ENCODE data around the gene PEMT.

The PEMT gene

GRCh38 chr17:17481860-17482259, 109.6 kb downstream of the PEMT start:
- 0 out of 2 replicates have a peak, but pooled peaks cover 3% of the 10 kb centered on the region for H3K4me1 ChIP-seq (ENCODE audit: control insufficient read depth, insufficient read depth, low read length)
- CTCF ChIA-PET = interaction anchor here (0.6 to 1.9 kb wide), 3 partner anchors 15 to 127 kb away, joined by 3 to 7 read pairs (median 3); partner anchors contain the start of gene RASD1

GRCh38 chr17:17480593-17481148, 110.8 kb downstream of the PEMT start:
- peak overlapping the region; percentile 28; the same call in 1 of the 2 replicates for H3K27ac ChIP-seq (ENCODE audit: extremely low read depth, low read depth, low read length)
- no peaks in the 10 kb centered on the region for H3K9me3 ChIP-seq (ENCODE audit: control insufficient read depth, insufficient read depth, low read depth, low read length)
- TF ChIP-seq ZNF433 (tag by site-specific recombination; IDR thresholded peaks at IDR 0.05; ENCODE audit: low read depth) (no peak), ZSCAN16 (tag by site-specific recombination; IDR thresholded peaks at IDR 0.05) (no peak), ZNF169 (tag by site-specific recombination; IDR thresholded peaks at IDR 0.05) (no peak), ZNF335 (tag by site-specific recombination; conservative IDR thresholded peaks at IDR 0.05) (no peak), ZNF529 (tag by site-specific recombination; IDR thresholded peaks at IDR 0.05; ENCODE audit: insufficient replicate concordance) (no peak), ZNF366 (tag by site-specific recombination; conservative IDR thresholded peaks at IDR 0.05) (0 out of 2 replicates have a peak, but pooled peaks have one; percentile 25), SCRT2 (tag by site-specific recombination; IDR thresholded peaks at IDR 0.05) (no peak)
- peaks cover 16 to 51% of the 10 kb centered on the region in 2 experiments; a peak in 2 of 3 replicates for H3K36me3 ChIP-seq (ENCODE audit: control insufficient read depth in 2 of 2, insufficient read depth in 1 of 2, low read length in 2 of 2)
- H3K4me1 ChIP-seq (ENCODE audit: control insufficient read depth, insufficient read depth, low read length) = 0 out of 2 replicates have a peak, but pooled peaks cover 3% of the 10 kb centered on the region
- POLR2A ChIA-PET = interaction anchor here (0.9 kb wide), 1 partner anchor 16 kb away, joined by 4 read pairs; the partner anchor contains the start of gene RASD1
- CTCF ChIA-PET = interaction anchor here (1.3 to 1.9 kb wide), 2 partner anchors 16 to 133 kb away, joined by 3 to 7 read pairs; partner anchors contain the start of gene RASD1
- H3K4me3 ChIP-seq (ENCODE audit: low read depth, low read length) = no peak overlapping the region

More at GRCh38 chr17:17481860-17482259, 109.6 kb downstream of the PEMT start:
- POLR2A ChIA-PET = interaction anchor here (1.0 kb wide), 1 partner anchor 15 kb away, joined by 3 read pairs; the partner anchor contains the start of gene RASD1
- peaks cover 16 to 60% of the 10 kb centered on the region in 2 experiments; a peak in 2 of 3 replicates for H3K36me3 ChIP-seq (ENCODE audit: control insufficient read depth in 2 of 2, insufficient read depth in 1 of 2, low read length in 2 of 2)
- H3K9me3 ChIP-seq (ENCODE audit: control insufficient read depth, insufficient read depth, low read depth, low read length) = no peaks in the 10 kb centered on the region
- TF ChIP-seq ZNF518A (tag by site-specific recombination; conservative IDR thresholded peaks at IDR 0.05; ENCODE audit: low read depth) (no peak), ZNF146 (tag by site-specific recombination; IDR thresholded peaks at IDR 0.05) (0 out of 2 replicates have a peak, but pooled peaks have one; percentile 15)
- no peak overlapping the region for H3K4me3 ChIP-seq (ENCODE audit: low read depth, low read length)
- no peak overlapping the region for H3K27ac ChIP-seq (ENCODE audit: extremely low read depth, low read depth, low read length)

GRCh38 chr17:17479209-17479608, 112.3 kb downstream of the PEMT start:
- H3K36me3 ChIP-seq (ENCODE audit: control insufficient read depth in 2 of 2, insufficient read depth in 1 of 2, low read length in 2 of 2) = peaks cover 10 to 40% of the 10 kb centered on the region in 2 experiments; a peak in 2 of 3 replicates
- CTCF ChIA-PET = interaction anchor here (0.8 to 1.0 kb wide), 2 partner anchors 17 to 90 kb away, joined by 3 to 5 read pairs; partner anchors contain the start of gene RASD1
- H3K9me3 ChIP-seq (ENCODE audit: control insufficient read depth, insufficient read depth, low read depth, low read length) = no peaks in the 10 kb centered on the region
- no peak overlapping the region for H3K27ac ChIP-seq (ENCODE audit: extremely low read depth, low read depth, low read length)
- H3K4me1 ChIP-seq (ENCODE audit: control insufficient read depth, insufficient read depth, low read length) = 0 out of 2 replicates have a peak, but pooled peaks cover 3% of the 10 kb centered on the region
- H3K4me3 ChIP-seq (ENCODE audit: low read depth, low read length) = no peak overlapping the region
- POLR2A ChIA-PET = interaction anchor here (1.0 kb wide), 1 partner anchor 17 kb away, joined by 8 read pairs; the partner anchor contains the start of gene RASD1
- no peak for TF ChIP-seq ZSCAN18 (tag by site-specific recombination; IDR thresholded peaks at IDR 0.05)
- TF ChIP-seq ELK4 (IDR thresholded peaks at IDR 0.05; ENCODE audit: borderline replicate concordance, low read depth, low read length) = no peak
- no peak for TF ChIP-seq CTCF (tag by site-specific recombination; IDR thresholded peaks at IDR 0.05)
- TF ChIP-seq ZNF341 (tag by site-specific recombination; IDR thresholded peaks at IDR 0.05; ENCODE audit: low read depth) = no peak
- TF ChIP-seq ZNF621 (tag by site-specific recombination; IDR thresholded peaks at IDR 0.05) = no peak
- no peak for TF ChIP-seq KLF16 (tag by site-specific recombination; IDR thresholded peaks at IDR 0.05)
- TF ChIP-seq MZF1 (tag by site-specific recombination; IDR thresholded peaks at IDR 0.05; ENCODE audit: borderline replicate concordance) = no peak
- TF ChIP-seq ZNF501 (tag by site-specific recombination; IDR thresholded peaks at IDR 0.05) = no peak
- TF ChIP-seq ZNF174 (tag by site-specific recombination; IDR thresholded peaks at IDR 0.05) = no peak
- no peak for TF ChIP-seq ZNF561 (tag by site-specific recombination; IDR thresholded peaks at IDR 0.05; ENCODE audit: borderline replicate concordance)
- no peak for TF ChIP-seq ZNF416 (tag by site-specific recombination; IDR thresholded peaks at IDR 0.05)
- no peak for TF ChIP-seq SP7 (tag by site-specific recombination; IDR thresholded peaks at IDR 0.05)

Measured in HEK293 (cell line).